PFSK-1 (cell line): ENCODE measurements around the gene WDFY3.

Experiments
- FOXP2 ChIP-seq: optimal IDR thresholded peaks from 2 replicates; pipeline ENCODE3; 2011; ENCODE audit warnings: borderline replicate concordance, control low read depth, inconsistent platforms; ENCODE audit not compliant: insufficient read depth; ENCODE audit errors: extremely low read length, extremely low read depth
- POLR2AphosphoS5 ChIP-seq: IDR thresholded peaks from 2 replicates; pipeline ENCODE4 v1.6.1; 2012; ENCODE audit warnings: low read depth, mild to moderate bottlenecking, control low read depth, low read length, moderate library complexity
- REST ChIP-seq, 2 experiments: IDR thresholded peaks; 2 replicates each; pipeline versions ENCODE4 v1.6.1 to v1.8.0; 2011 to 2012; ENCODE audit warnings: low read depth in 2 of 2, low read length in 2 of 2, control low read depth in 1 of 2, inconsistent platforms in 1 of 2, mild to moderate bottlenecking in 1 of 2, moderate library complexity in 1 of 2; ENCODE audit not compliant: insufficient read depth in 1 of 2
- SIN3A ChIP-seq: IDR thresholded peaks from 2 replicates; pipeline ENCODE4 v1.6.1; 2012; ENCODE audit warnings: mild to moderate bottlenecking, low read length, moderate library complexity, borderline replicate concordance; ENCODE audit not compliant: insufficient read depth
- TAF1 ChIP-seq: IDR thresholded peaks from 2 replicates; pipeline ENCODE4 v1.6.1; 2012; ENCODE audit warnings: low read length, control low read depth, borderline replicate concordance; ENCODE audit not compliant: insufficient read depth

Gene WDFY3

GRCh38 chr4:84638092-84638491, 328.4 kb downstream of the WDFY3 start:
- TF ChIP-seq TAF1 (no peak), SIN3A (no peak), POLR2AphosphoS5 (no peak), FOXP2 (no peak), REST (IDR thresholded peaks at IDR 0.05; ENCODE audit: insufficient read depth in 1 of 2, low read depth in 2 of 2, low read length in 2 of 2) (no peak)

DNA sequence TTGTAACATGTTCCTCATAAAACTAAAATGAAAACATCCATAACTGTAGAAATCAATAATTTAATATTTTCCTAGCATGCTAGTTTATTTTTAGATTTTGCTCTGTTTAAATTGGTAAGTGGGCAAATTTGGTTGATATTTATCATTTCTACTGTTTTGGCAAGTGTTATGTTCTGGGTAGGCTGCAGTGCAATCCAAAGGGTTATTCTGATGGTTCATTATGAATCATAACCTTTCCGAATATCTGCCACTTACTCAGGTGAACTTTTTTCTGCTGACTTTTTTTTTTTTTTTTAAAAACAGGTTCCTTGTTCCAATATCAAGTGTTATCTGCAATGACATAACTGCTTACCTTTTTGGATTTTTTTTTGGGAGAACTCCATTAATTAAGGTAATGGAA, 331.5 kb downstream of the WDFY3 start:
- no peak for TF ChIP-seq FOXP2
- TF ChIP-seq POLR2AphosphoS5 = no peak
- no peak for TF ChIP-seq SIN3A
- no peak for TF ChIP-seq TAF1
- TF ChIP-seq REST (IDR thresholded peaks at IDR 0.05; ENCODE audit: insufficient read depth in 1 of 2, low read depth in 2 of 2, low read length in 2 of 2) = no peak

DNA sequence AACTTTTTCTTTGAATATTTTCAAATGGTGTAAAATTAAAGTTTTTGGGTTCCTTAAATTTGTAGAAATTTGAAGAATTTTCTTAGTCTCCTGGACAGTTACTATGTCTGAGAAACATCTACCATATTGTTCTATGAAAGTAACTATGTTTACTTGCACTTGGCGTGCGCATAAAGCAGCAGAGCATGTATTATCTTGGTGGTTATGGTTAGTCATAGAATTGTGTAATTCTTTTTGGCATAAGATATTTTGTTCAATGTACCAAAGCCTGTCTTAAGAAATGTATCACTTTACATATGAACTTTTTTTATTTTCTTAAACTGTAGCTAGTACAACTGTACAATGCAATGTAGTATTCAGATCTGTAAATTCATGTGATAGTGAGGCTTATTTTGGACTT, 334.4 kb downstream of the WDFY3 start:
- TF ChIP-seq REST (IDR thresholded peaks at IDR 0.05; ENCODE audit: insufficient read depth in 1 of 2, low read depth in 2 of 2, low read length in 2 of 2) = no peak
- no peak for TF ChIP-seq FOXP2
- TF ChIP-seq SIN3A = no peak

- TF ChIP-seq SIN3A (no peak), FOXP2 (no peak), POLR2AphosphoS5 (no peak)
Measured at GRCh38 chr4:84631573-84631972, 334.9 kb downstream of the WDFY3 start.

DNA sequence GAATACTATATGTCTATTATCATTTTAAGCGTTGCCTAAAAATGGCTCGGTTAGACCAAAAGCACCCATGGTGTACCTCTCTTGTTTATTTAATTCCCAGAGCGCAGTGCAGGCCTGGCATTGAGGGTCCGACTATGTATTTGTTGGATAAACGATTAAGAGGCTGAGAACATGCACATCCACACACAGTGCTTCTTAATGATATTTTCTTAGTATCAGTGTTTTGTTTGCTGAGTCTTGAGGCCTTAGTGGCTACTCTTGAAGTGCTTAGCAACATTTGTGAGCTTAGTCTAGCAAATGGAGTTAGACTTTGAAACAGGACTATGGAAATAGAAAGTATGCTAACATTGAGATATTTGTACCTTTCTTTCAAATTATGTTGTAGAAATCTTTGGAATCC, 339.8 kb downstream of the WDFY3 start:
- TF ChIP-seq SIN3A = no peak
- TF ChIP-seq REST (IDR thresholded peaks at IDR 0.05; ENCODE audit: insufficient read depth in 1 of 2, low read depth in 2 of 2, low read length in 2 of 2) = no peak
- no peak for TF ChIP-seq TAF1
- TF ChIP-seq FOXP2 = no peak
- no peak for TF ChIP-seq POLR2AphosphoS5
